Measurements from ENCODE around the gene DNAH14.

DNA sequence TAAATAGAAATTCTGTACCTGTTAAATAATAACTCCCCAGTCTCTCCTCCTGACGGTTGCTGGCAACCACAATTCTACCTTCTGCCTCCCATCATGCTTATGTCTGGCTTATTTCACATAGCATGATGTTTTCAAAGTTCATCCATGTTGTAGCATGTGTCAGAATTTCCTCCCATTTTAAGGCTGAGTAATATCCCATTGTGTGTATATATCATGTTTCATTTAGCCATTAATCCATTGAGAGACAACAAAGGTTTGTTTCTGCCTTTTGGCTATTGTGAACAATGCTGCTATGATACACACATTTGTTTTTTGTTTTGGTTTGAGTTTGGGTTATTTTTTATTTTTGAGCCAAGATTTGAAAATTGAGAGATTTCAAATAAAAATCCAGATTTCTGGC, 426.4 kb downstream of the DNAH14 start:
- no peak for TF ChIP-seq MAX (IDR thresholded peaks at IDR 0.05)
- TF ChIP-seq CTCF (IDR thresholded peaks at IDR 0.05; ENCODE audit: control extremely low read depth in 1 of 3, insufficient read depth in 1 of 3, low read depth in 1 of 3, low read length in 3 of 3), result no peak
- TF ChIP-seq HDAC2 (IDR thresholded peaks at IDR 0.05; ENCODE audit: borderline replicate concordance in 1 of 2, low read depth in 2 of 2, low read length in 2 of 2), result no peak
- TF ChIP-seq EP300 (IDR thresholded peaks at IDR 0.05; ENCODE audit: borderline replicate concordance in 1 of 2, low read depth in 2 of 2, low read length in 2 of 2), result no peak
- no peak for TF ChIP-seq POLR2AphosphoS5 (IDR thresholded peaks at IDR 0.05; ENCODE audit: low read depth, low read length)
- no peak for TF ChIP-seq TAF1 (IDR thresholded peaks at IDR 0.05; ENCODE audit: low read depth, low read length)
- TF ChIP-seq SP4 (IDR thresholded peaks at IDR 0.05; ENCODE audit: low read length), result no peak
- no peak for TF ChIP-seq ZNF274 (IDR thresholded peaks at IDR 0.05; ENCODE audit: borderline replicate concordance, extremely low read depth, low read length)
- no peak for TF ChIP-seq JUN (IDR thresholded peaks at IDR 0.05; ENCODE audit: low read depth, low read length)
- TF ChIP-seq YY1 (IDR thresholded peaks at IDR 0.05; ENCODE audit: low read depth, low read length), result no peak
- TF ChIP-seq TCF12 (IDR thresholded peaks at IDR 0.05; ENCODE audit: low read depth, low read length), result no peak
- TF ChIP-seq EZH2 (IDR thresholded peaks at IDR 0.05; ENCODE audit: low read depth, low read length, severe bottlenecking), result no peak

Data from H1 (cell line).